Testis (tissue), 2 donors: Measurements from ENCODE around the gene DNMBP.

Source experiments
- POLR2A ChIP-seq: fragments of 450-650 bp; IDR thresholded peaks from one replicate; pipeline ENCODE4 v1.6.1; 2017; ENCODE audit warnings: antibody characterized with exemption, mild to moderate bottlenecking, moderate library complexity
- TF ChIP-seq, protein P1 (sequence below), 3 experiments: fragments of 450-650 bp in 2 of 3; fragments of 200-600 bp in 1 of 3; sonication (generic) in 1 of 3; IDR thresholded peaks; one replicate each; pipeline ENCODE4 v1.5.1; 2016 to 2019; ENCODE audit warnings: antibody characterized with exemption in 3 of 3, mild to moderate bottlenecking in 2 of 3, moderate library complexity in 1 of 3

DNA sequence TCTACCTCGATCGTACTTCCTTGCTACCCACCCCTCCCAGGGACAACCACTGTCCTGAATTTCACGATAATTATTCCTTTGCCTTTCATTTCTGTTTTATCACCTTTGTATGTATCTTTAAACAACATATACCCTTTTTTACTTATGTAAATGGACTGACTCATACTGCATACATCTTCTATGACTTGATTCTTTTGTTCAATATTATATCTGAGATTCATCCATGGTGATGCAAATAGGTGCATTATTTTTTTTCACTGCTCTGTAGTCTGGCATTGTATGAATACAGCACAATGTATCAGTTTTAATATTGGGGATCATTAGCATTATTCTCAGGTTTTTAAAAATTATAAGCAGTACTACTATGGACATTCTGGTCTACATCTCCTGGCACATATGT is 157.9 kb downstream of the DNMBP start:
- TF ChIP-seq, protein P1, sequence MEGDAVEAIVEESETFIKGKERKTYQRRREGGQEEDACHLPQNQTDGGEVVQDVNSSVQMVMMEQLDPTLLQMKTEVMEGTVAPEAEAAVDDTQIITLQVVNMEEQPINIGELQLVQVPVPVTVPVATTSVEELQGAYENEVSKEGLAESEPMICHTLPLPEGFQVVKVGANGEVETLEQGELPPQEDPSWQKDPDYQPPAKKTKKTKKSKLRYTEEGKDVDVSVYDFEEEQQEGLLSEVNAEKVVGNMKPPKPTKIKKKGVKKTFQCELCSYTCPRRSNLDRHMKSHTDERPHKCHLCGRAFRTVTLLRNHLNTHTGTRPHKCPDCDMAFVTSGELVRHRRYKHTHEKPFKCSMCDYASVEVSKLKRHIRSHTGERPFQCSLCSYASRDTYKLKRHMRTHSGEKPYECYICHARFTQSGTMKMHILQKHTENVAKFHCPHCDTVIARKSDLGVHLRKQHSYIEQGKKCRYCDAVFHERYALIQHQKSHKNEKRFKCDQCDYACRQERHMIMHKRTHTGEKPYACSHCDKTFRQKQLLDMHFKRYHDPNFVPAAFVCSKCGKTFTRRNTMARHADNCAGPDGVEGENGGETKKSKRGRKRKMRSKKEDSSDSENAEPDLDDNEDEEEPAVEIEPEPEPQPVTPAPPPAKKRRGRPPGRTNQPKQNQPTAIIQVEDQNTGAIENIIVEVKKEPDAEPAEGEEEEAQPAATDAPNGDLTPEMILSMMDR (IDR thresholded peaks at IDR 0.05) = no peak
- no peak for TF ChIP-seq POLR2A
